H54 (cell line): Measurements from ENCODE around the gene MYPN.

Source experiments
- DNase-seq: peaks from one replicate; pipeline ENCODE4 v3.0.0; 2011; ENCODE audit warnings: low spot score, mixed read lengths; ENCODE audit not compliant: insufficient read length
- FAIRE-seq: peaks from 3 replicates; lab custom pipeline; 2011; peaks lifted over from hg19 to GRCh38; lab: Jason Lieb, UNC
- POLR2A ChIP-seq: IDR thresholded peaks from 2 replicates; pipeline ENCODE4 v1.6.1; 2011; ENCODE audit warnings: low read depth, mild to moderate bottlenecking, low read length

The MYPN gene

DNA sequence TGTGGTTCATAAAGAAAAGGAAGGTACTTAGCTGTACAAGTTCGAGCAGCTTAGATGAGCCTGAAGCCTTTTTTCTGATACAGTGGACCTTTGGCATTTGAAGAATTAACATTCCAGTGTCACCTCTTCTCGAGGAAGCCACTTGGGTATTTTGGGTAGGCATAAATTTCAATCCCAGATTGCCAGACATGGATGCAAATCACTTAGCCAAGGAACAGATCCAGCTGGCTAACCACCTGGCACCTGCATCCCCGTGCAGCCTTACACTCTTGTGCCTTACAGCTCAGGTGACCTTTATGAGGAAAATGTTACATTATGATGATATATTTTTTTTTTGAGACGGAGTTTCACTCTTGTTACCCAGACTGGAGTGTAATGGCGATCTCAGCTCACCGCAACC, 138.6 kb downstream of the MYPN start:
- TF ChIP-seq POLR2A = no peak
- FAIRE-seq (no peak), DNase-seq (no peak)

DNA sequence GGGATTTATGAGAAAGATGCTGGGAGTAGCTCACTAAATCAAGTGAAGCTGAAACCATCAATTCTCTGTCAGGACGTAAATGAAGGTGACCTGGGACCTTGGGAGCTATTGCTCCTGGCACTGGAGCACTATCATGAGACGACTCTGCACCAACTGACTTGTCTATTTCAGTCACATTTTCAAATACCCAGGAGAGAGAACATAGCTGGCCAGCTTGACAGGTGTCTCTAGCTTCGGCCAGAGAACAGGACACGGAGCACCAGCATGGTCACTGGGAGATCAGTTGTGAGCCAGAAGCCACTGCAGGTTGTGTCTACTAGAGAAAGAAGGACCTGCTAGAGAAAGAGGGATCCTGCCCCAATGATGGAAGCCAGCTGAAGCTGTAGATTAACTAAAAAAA, 140.0 kb downstream of the MYPN start:
- FAIRE-seq = no peak
- no peak for TF ChIP-seq POLR2A
- DNase-seq = no peak

DNA sequence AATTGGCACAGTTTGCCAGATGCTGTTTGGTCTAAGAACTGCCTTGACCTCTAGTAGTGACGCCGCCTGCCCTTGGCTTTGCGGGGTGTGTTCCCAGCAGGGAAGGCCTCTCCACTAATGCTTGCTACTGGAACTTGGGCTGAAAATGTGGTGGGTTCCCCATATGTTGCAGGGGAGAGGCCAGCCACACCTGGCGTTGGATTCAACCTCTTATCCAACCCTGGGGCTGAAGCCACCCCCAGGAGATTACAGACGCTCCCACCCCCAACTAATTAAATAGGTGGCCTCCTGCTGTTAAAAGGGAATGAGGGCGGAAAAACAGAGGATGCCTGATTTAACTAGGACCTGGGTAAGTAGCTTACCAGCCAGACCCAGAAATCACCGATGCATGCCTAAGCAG, 141.9 kb downstream of the MYPN start:
- FAIRE-seq (no peak), DNase-seq (no peak)
- TF ChIP-seq POLR2A = no peak

DNA sequence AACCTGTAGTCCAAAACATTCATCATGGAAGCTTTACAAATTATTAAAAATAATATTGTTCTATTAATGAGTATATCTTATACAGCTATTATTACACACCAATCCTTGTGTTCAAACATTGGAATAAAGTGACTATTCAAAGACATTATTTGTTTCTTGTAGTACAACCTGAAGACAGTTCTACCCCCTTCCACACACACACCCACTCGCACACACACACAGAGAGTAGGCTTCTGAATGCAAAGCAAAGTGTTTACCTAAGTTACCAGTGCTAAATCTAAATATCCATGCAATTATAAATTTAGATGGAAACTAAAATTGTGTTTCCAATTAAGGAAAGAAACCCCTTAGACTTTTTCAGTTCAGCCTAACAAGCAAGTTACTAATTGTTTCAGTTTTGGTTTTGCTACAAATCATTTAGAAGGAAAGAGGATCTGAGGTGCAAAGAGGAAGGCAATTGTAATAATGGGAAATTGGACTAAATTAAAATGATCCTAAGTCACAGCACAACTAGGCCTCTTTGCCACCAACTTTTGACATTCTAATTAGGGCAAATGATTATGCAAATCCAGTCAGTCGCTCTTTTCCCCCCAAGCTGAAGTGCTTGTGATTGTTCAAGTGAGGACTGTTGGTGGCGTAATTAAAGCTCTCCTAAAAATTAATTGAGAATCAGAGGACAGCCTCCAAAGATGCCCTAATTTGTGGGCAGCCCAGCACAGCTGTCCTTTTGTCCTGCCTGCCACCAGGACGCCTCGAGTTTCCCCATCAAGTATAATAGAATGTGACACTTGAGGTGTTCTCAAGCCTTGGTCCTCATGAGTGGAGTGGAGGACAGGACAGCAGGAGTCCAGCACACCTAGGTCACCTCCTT, 142.6 kb downstream of the MYPN start:
- TF ChIP-seq POLR2A = no peak
- DNase-seq = no peak
- no peak for FAIRE-seq

DNA sequence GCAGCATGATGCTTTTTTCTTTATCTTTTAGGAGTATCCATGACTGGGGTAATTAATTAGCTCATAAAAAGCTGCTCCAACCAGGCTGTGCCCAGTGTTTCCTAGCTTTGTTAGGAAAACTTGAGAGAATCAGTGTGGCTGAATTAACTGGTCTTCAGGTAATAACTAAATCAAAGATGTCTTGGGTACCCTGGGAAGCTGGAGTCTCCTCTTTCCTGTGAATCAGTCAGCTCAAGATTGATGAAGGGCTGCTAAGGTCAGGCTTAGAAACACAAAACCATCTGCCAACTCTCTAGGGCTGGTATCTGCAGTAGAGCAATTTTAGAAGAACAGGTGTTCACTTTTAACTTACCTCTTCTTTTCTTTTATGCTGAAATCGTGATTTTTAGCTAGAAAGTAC, 144.1 kb downstream of the MYPN start:
- no peak for FAIRE-seq
- no peak for TF ChIP-seq POLR2A
- DNase-seq = no peak

DNA sequence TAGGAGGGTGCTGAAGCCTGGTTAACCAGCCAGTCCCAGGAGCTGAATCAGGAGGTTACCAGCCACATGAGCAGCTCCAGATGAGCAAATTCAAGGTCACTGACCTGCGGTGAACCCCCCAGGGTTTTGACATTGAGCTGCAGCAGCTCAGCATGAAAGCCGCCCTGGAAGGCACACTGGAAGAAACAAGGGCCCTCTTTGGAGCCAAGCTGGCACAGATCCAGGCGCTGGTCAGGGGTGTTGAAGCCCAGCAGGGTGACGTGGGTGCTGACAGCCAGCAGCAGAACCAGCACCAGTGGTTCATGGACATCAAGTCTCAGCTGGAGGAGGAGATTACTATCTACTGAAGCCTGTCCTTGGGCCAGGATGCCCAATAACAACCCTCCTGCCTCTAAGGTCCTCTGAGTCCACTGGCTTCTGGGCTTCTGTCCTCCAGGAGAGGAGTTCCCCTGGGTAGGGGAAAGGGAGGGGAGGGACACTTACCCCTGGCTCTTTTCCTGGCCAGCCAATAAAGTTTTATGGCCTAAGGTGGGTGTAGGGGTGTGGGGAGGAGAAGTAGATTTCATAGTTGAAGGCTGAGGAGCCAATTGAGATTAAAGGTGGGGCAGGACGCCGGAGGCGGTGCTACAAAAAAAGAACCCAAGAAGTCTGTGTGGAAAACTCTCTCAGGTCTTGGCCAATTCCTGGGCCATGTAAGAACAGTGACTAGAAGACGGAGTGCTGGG, 152.0 kb downstream of the MYPN start:
- no peak for TF ChIP-seq POLR2A
- peak; percentile 15 for FAIRE-seq
- DNase-seq = peak; percentile 17
